ENCODE results near the gene PTPRN2. TPM values are rescaled to one million over a fixed set of nuclear protein-coding genes. Genes with fewer than 3 reads are reported as not detected.

Gene PTPRN2
- total RNA-seq, 1 experiment from 2014 or later: 0.11 TPM

DNA sequence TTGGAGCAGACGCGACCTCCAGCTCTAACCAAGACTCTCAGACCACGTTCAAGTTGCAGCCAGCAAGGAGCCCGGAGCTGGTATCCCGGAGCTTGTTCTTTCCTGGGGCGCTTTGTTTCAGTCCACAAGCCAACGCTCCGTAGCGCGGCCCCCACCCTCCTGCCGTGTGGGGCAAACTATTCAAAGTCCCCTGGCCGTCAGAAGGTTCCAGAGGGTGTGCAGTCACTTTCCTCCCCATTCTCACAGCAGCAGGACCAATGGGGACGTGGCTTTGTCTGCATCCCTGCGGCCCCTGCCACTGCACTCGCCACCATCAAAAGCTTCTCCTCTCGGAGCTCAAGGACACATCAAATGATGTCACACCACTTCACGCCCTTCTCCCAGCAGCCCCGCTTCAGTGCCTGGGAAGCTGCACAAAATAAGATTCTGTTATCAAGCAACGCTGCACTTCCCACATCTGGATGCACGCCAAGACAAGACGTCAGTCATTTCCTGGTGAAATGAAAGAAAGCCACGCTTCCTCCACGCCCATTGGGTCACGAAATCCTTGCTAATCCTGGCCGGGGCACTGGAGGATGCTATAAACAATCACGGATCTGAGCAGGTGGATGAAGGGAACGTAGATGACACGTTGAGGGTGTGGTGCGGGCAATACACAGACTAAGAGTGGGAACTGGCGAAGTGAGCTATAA, 348.2 kb downstream of the PTPRN2 start:
- H3K36me3 ChIP-seq (ENCODE audit: insufficient read depth, low read length, poor library complexity, severe bottlenecking): no peaks in the 10 kb centered on the region
- H3K27me3 ChIP-seq (replicated peaks; ENCODE audit: insufficient read depth, low read depth, low read length, poor library complexity): no peaks in the 10 kb centered on the region
- no peaks in the 10 kb centered on the region for H3K4me1 ChIP-seq (ENCODE audit: insufficient read depth, low read length, poor library complexity, severe bottlenecking)
- no TSS peak for BruUV-seq (replicated peaks)
- no peak for DNase-seq (ENCODE audit: low spot score)
- POLR2A ChIA-PET (ENCODE audit: low non-redundant PET): no interaction called here
- no peak overlapping the region for H3K27ac ChIP-seq (ENCODE audit: low read depth, low read length, poor library complexity, severe bottlenecking)
- H3K9me3 ChIP-seq (ENCODE audit: low read depth, low read length, poor library complexity, severe bottlenecking): peaks cover 7% of the 10 kb centered on the region
- CTCF ChIA-PET: no interaction called here
- TF ChIP-seq EZH2 (IDR thresholded peaks at IDR 0.05; ENCODE audit: borderline replicate concordance, low read depth, low read length, poor library complexity, severe bottlenecking): no peak
- TF ChIP-seq CTCF (conservative IDR thresholded peaks at IDR 0.05; ENCODE audit: low read depth, low read length): no peak
- intact Hi-C loops (cut with micrococcal nuclease; ENCODE audit: unreplicated experiment): no loop called here
- H3K4me3 ChIP-seq (ENCODE audit: low read depth, low read length, poor library complexity, severe bottlenecking): no peak overlapping the region

DNA sequence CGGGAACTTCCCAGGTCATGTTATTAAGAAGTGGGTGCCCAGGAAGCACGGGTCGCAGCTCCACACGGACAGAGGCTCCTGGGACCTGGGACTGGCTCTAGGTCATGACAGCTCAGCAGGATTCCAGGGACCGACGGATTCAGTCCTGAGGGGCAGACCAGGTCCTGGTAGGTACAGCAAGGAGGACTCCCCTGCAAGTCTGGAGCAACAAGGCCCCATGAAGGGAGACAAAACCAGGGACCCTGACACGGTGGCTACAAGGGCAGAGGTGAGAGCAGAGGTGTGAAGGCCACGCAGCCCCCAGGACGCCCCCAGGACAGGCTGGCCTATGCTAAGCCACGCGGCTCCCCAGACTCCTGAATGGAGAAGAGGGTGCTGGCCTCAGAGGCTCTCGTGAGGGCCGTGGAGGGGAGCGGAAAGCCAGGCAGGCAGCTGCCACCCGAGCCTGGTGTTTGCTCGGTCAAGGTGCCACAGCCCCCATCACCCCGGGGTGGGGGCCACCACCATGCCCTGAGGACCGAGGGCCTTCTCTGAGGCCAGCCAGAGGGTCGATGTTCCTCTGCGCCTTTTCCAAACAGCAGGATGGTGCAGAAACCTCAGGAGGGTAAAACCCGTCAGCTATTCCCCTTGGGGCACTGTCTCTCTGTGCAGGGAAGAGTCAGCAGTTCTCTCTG, 348.9 kb downstream of the PTPRN2 start:
- Histone ChIP-seq H3K9me3 (ENCODE audit: low read depth, low read length, poor library complexity, severe bottlenecking) (peaks cover 7% of the 10 kb centered on the region), H3K27ac (ENCODE audit: low read depth, low read length, poor library complexity, severe bottlenecking) (no peak overlapping the region), H3K4me1 (ENCODE audit: insufficient read depth, low read length, poor library complexity, severe bottlenecking) (no peaks in the 10 kb centered on the region), H3K27me3 (replicated peaks; ENCODE audit: insufficient read depth, low read depth, low read length, poor library complexity) (no peaks in the 10 kb centered on the region), H3K4me3 (ENCODE audit: low read depth, low read length, poor library complexity, severe bottlenecking) (no peak overlapping the region), H3K36me3 (ENCODE audit: insufficient read depth, low read length, poor library complexity, severe bottlenecking) (no peaks in the 10 kb centered on the region)
- no peak for TF ChIP-seq EZH2 (IDR thresholded peaks at IDR 0.05; ENCODE audit: borderline replicate concordance, low read depth, low read length, poor library complexity, severe bottlenecking)
- no peak for TF ChIP-seq CTCF (conservative IDR thresholded peaks at IDR 0.05; ENCODE audit: low read depth, low read length)
- DNase-seq (ENCODE audit: low spot score): no peak
- ChIA-PET POLR2A (ENCODE audit: low non-redundant PET) (no interaction called here), CTCF (no interaction called here)
- no TSS peak for BruUV-seq (replicated peaks)
- intact Hi-C loops (cut with micrococcal nuclease; ENCODE audit: unreplicated experiment): no loop called here

DNA sequence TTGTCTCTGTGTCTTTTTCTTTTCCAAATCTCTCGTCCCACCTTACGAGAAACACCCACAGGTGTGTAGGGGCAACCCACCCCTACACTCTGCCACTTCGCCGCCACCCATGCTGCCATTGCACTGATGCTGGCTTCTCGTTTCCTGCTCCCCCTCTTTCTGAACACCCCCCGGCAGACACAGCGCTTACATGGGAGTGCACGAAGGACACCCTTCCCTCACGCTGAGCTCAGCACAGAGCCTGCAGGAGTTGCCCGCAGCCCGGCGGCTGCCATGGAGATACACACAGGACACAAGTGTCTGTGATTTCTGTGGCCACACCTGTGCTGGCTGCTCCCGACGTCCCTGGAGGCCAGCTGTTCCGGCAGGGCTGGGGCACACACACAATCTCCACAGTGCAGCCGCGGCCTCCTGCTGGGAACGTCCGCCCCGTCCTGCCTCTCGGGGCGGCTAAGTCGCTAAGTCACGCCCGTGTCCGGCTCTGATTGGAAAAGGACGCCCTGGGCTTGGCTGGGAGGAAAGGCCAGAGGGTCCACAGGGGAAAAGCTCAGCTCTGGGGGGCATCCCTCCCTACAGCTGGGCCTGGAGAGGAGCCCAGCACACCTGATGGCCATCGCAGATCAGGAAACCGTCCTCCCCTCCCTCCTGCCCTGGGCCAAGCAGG, 349.8 kb downstream of the PTPRN2 start:
- peaks cover 11% of the 10 kb centered on the region for H3K9me3 ChIP-seq (ENCODE audit: low read depth, low read length, poor library complexity, severe bottlenecking)

More for the DNA sequence above, 349.8 kb downstream of the PTPRN2 start:
- TF ChIP-seq CTCF (conservative IDR thresholded peaks at IDR 0.05; ENCODE audit: low read depth, low read length) (no peak), EZH2 (IDR thresholded peaks at IDR 0.05; ENCODE audit: borderline replicate concordance, low read depth, low read length, poor library complexity, severe bottlenecking) (no peak)
- Histone ChIP-seq H3K27me3 (replicated peaks; ENCODE audit: insufficient read depth, low read depth, low read length, poor library complexity) (no peaks in the 10 kb centered on the region), H3K4me3 (ENCODE audit: low read depth, low read length, poor library complexity, severe bottlenecking) (no peak overlapping the region), H3K4me1 (ENCODE audit: insufficient read depth, low read length, poor library complexity, severe bottlenecking) (no peaks in the 10 kb centered on the region), H3K27ac (ENCODE audit: low read depth, low read length, poor library complexity, severe bottlenecking) (no peak overlapping the region), H3K36me3 (ENCODE audit: insufficient read depth, low read length, poor library complexity, severe bottlenecking) (no peaks in the 10 kb centered on the region)
- CTCF ChIA-PET: no interaction called here
- POLR2A ChIA-PET (ENCODE audit: low non-redundant PET): no interaction called here
- DNase-seq (ENCODE audit: low spot score): no peak
- BruUV-seq (replicated peaks): no TSS peak
- intact Hi-C loops (cut with micrococcal nuclease; ENCODE audit: unreplicated experiment): no loop called here

Data from A673 (cell line).